Measurements from ENCODE around the gene TRIM52. TPM values are rescaled to one million over a fixed set of nuclear protein-coding genes. Genes with fewer than 3 reads are reported as not detected.
"Not testable (repeated sequence)": the region's sequence is repeated elsewhere in the genome, so short reads cannot be mapped to it uniquely, and the experiment has no call there.

Gene TRIM52
- total RNA-seq (2014; rRNA removed; shearing (Covaris generic)): 2.5 and 3.6 TPM in 2 replicates

DNA sequence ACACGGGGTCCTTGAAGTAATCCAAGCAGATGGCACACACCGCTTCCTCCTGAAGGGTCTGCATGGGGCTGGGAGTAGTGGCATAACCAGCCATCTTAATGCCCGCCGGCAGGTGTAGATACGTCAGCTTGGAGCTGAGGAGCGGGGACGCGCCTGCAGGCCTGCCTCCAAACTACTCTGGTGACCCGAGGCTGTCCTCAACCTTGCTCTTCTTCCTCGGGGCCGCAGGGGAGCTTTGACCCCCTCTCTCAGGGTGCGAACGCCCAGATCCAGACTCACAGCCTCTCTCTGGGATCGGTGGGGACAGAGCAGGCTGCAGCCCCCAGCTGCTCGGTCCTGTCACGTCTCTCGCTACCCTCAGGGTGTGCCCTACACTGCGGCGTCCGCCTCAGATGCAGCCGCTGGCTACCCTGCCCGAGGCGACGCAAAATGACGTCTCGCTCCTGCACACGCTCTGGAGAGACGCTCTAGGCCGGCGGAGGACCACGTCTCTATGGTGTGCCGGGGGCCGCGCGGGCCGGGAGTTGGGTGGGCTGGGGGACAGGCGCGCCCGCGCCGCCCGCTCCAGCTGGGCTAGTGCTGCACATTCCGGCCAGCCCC, at the start of gene TRIM52:
TSS of gene TRIM52 (minus strand) at position 424 of the 600 bp plus-strand sequence. CDS start at position 94, 330 bp downstream.
- peak; percentile 94 for DNase-seq (ENCODE audit: low spot score)

DNA sequence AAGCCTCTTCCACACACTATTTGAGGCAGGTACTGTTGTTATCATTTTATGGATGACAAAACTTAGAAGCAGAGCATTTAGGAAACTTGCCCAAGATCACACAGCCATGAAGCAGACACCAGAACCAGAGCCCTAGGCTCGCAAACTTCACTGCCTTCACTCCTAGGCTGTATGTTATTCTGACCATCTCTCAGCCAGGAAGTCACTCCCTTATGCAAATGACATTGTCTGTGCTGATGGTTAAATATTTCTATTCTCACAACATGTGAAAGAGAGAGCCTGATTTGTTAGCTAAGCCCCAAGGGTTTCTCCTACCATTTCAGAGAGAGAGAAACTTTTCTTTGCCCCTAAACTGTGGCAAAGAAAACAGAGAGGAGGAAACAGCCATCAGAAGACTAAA, 26.4 kb upstream of the TRIM52 start:
- in situ Hi-C loops (cut with HindIII; ENCODE audit: low sequenced_read_pairs); DNase-seq (ENCODE audit: low spot score): not testable (repeated sequence)

More for the DNA sequence above, at the start of gene TRIM52:
- in situ Hi-C loops (cut with HindIII; ENCODE audit: low sequenced_read_pairs): no loop called here

GRCh38 chr5:181285962-181286705, 25.2 kb upstream of the TRIM52 start:
- in situ Hi-C loops (cut with HindIII; ENCODE audit: low sequenced_read_pairs); DNase-seq (ENCODE audit: low spot score): not testable (repeated sequence)

GRCh38 chr5:181283841-181284755, 23.2 kb upstream of the TRIM52 start:
- in situ Hi-C loops (cut with HindIII; ENCODE audit: low sequenced_read_pairs); DNase-seq (ENCODE audit: low spot score): not testable (repeated sequence)

DNA sequence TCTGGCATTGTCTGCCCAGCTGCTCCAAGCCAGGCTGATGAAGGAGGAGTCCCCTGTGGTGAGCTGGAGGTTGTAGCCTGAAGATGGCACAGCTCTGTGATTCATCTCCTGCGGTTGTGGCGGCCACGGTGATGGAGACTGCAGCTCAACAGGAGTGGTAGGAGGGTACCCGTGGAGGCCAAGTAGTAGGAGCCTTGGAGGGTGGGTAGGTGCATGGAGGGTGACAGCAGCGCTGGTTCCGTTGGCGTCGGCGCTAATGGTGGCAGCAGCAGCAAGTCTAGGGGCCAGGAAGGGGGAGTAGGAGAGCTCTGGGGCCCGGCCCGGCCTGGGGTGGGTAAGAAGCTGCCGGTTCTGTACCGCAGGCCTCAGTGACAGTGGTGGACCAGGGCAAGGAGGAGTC, 22.4 kb upstream of the TRIM52 start:
- in situ Hi-C loops (cut with HindIII; ENCODE audit: low sequenced_read_pairs): no loop called here
- no peak for DNase-seq (ENCODE audit: low spot score)

GRCh38 chr5:181282874-181283273, 21.9 kb upstream of the TRIM52 start:
- in situ Hi-C loops (cut with HindIII; ENCODE audit: low sequenced_read_pairs): no loop called here
- DNase-seq (ENCODE audit: low spot score): no peak

GRCh38 chr5:181282415-181282814, 21.5 kb upstream of the TRIM52 start:
- DNase-seq (ENCODE audit: low spot score); in situ Hi-C loops (cut with HindIII; ENCODE audit: low sequenced_read_pairs): not testable (repeated sequence)

- in situ Hi-C loops (cut with HindIII; ENCODE audit: low sequenced_read_pairs): no loop called here
- no peak for DNase-seq (ENCODE audit: low spot score)
Observed at GRCh38 chr5:181281984-181282316, 21.0 kb upstream of the TRIM52 start.

DNA sequence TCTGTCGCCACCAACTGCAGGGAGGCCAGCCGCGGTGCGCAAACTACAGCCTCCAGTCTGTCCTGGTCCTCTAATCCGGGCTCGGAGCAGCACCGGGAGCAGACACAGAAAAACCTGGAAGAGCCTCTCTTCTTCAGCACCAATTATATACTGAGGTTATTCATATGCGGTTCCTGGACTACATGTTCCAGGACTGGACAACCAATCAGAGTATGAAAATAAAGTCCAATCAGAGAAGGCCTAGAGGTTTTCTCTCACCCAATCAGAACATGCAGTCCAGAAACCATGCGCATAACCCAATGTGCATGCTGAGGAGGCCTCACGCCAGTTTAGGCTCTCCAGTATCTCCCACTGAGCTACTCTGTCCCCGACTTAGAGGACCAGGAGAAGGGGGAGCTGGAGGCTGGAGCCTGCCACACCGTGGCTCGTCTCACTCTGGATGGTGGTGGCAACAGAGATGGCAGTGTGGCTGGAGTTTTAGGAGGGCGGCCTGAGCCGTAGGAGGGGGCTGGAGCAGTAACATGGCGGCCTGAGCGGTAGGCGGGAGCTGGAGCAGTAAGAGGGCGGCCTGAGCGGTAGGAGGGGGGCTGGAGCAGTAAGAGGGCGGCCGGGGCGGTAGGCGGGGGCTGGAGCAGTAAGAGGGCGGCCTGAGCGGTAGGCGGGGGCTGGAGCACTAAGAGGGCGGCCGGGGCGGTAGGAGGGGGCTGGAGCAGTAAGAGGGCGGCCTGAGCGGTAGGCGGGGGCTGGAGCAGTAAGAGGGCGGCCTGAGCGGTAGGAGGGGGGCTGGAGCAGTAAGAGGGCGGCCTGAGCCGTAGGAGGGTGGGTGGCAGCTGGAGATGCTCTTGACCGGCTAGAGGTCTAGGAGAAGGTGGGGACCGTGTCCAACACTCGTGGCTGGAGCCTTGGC, 20.4 kb upstream of the TRIM52 start:
- in situ Hi-C loops (cut with HindIII; ENCODE audit: low sequenced_read_pairs): no loop called here
- no peak for DNase-seq (ENCODE audit: low spot score)

- in situ Hi-C loops (cut with HindIII; ENCODE audit: low sequenced_read_pairs): no loop called here
- no peak for DNase-seq (ENCODE audit: low spot score)
Observed at GRCh38 chr5:181280251-181280762, 19.4 kb upstream of the TRIM52 start.

GRCh38 chr5:181273433-181273744, 12.4 kb upstream of the TRIM52 start:
- DNase-seq (ENCODE audit: low spot score); in situ Hi-C loops (cut with HindIII; ENCODE audit: low sequenced_read_pairs): not testable (repeated sequence)

DNA sequence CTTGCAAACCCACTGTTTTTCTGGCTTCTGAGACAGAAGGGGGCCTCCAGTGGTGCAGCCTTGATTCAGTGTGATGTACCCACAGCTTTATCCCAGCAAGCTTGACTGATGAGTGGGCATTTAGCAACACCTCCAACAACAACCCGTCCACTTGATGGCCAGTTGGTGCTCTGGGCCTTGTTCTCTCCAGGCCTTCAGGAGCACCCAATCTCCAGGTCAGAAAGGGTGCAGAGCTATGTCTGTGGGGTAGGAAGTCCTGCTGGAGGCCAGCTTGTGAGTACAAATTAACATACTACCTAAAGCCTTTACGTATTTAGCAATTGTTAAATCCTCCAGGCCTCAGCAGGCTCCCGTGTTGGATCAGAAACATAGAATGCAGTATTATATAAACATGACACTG, 10.1 kb upstream of the TRIM52 start:
- in situ Hi-C loops (cut with HindIII; ENCODE audit: low sequenced_read_pairs): no loop called here
- DNase-seq (ENCODE audit: low spot score): no peak

DNA sequence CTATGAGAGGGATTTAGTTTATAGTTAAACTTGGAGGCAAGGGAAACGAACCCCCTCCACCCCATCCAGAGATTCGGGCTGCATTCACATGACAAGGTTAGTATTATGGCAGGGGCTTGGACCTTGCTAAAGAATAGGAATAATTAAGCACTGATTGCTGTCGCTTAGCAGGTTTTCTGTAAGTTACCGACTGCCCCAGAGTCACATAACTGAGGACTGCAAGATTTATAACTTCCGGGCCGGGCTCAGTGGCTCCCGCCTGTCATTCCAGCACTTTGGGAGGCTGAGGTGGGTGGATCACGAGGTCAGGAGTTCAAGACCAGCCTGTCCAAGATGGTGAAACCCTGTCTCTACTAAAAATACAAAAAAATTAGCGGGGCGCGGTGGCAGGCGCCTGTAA, 7.0 kb upstream of the TRIM52 start:
- DNase-seq (ENCODE audit: low spot score); in situ Hi-C loops (cut with HindIII; ENCODE audit: low sequenced_read_pairs): not testable (repeated sequence)

DNA sequence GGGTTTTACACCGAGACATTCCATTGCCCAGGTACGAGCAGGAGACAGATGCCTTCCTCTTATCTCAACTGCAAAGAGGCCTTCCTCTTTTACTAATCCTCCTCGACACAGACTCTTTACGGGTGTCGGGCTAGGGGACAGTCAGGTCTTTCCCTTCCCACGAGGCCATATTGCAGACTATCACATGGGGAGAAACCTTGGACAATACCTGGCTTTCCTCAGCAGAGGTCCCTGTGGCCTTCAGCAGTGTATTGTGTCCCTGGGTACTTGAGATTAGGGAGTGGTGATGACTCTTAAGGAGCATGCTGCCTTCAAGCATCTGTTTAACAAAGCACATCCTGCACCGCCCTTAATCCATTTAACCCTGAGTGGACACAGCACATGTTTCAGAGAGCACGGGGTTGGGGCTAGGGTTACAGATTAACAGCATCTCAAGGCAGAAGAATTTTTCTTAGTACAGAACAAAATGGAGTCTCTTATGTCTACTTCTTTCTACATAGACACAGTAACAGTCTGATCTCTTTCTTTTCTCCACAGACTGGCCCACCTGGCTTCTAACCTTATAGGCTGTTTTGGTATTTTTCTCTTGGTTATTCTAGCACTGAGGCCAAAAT, 6.5 kb upstream of the TRIM52 start:
- in situ Hi-C loops (cut with HindIII; ENCODE audit: low sequenced_read_pairs); DNase-seq (ENCODE audit: low spot score): not testable (repeated sequence)

DNA sequence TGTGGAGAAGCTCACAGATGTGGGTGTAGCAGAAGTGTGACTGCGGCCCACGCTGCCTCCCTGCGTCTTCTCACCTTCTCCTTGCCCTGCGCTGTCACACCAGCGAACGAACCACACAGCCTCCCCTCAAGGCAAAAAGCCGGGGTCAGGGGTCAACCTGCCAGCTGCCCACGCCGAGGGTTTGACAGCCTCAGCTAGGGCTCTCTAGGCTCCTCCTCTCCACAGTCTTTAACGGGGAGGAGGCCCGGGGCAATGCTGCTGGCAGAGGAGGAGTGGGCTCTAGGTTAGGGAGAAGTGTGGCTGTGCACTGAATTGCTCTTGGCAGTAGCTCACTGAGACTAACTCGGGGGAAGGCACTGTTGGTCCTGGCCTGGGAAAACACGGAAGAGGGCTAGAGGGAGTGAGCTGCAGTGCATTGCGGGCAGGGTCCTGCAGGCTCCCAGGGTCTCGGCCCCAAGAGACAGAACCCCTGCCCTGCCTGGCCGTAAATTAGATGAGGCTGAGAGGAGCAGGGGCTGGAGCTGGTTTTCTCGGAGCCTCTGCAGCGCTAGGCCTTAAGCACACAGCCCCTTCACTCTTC, 4.2 kb upstream of the TRIM52 start:
- in situ Hi-C loops (cut with HindIII; ENCODE audit: low sequenced_read_pairs): no loop called here
- DNase-seq (ENCODE audit: low spot score): no peak

GRCh38 chr5:181263633-181264032, 2.7 kb upstream of the TRIM52 start:
- DNase-seq (ENCODE audit: low spot score): no peak
- in situ Hi-C loops (cut with HindIII; ENCODE audit: low sequenced_read_pairs): no loop called here

DNA sequence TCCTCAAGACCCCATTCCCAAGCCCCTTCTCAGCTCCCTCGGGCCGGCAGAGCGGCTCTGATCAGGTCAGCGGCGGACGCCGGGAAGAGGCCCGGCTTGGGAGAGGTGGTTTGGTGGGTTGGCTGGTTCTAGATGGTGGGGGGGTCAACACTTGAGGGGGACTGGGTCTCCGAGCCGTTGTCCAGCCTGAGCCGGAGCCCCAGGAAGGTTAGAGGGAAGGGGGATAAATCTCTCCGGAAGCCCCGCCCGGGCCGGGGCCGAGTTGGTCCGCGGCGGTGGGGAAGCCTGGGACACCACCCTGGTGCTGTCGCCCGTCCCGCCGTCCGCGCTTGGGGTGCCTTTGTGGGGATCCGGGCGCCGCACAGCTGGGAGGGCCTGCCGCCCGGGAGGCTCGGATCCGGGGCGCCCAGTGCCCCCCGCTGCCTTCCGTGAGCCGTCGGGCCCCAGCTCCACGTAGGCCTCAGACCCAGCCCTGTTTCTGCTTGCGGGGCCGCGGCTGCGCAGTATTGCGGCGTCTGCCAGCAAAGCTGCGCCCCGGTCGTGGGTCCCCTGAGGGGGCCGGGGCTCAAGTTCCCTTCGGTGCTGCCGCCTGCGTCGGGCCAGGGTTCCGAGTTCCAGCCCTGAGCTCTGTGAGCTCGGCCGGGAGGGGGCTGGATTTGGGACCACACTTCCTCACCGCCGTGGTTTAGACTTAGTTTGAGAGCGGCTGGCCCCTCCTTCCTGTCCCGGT, 542 bp upstream of the TRIM52 start:
- in situ Hi-C loops (cut with HindIII; ENCODE audit: low sequenced_read_pairs): no loop called here

More for the DNA sequence above, 542 bp upstream of the TRIM52 start:
- DNase-seq (ENCODE audit: low spot score): peak; percentile 61
